ENCODE measurements around the gene EXPH5. TPM values are rescaled to one million over a fixed set of nuclear protein-coding genes. Genes with fewer than 3 reads are reported as not detected.

Gene EXPH5
- total RNA-seq, 2 donors from 2014 or later = 2.4 to 6.0 TPM

DNA sequence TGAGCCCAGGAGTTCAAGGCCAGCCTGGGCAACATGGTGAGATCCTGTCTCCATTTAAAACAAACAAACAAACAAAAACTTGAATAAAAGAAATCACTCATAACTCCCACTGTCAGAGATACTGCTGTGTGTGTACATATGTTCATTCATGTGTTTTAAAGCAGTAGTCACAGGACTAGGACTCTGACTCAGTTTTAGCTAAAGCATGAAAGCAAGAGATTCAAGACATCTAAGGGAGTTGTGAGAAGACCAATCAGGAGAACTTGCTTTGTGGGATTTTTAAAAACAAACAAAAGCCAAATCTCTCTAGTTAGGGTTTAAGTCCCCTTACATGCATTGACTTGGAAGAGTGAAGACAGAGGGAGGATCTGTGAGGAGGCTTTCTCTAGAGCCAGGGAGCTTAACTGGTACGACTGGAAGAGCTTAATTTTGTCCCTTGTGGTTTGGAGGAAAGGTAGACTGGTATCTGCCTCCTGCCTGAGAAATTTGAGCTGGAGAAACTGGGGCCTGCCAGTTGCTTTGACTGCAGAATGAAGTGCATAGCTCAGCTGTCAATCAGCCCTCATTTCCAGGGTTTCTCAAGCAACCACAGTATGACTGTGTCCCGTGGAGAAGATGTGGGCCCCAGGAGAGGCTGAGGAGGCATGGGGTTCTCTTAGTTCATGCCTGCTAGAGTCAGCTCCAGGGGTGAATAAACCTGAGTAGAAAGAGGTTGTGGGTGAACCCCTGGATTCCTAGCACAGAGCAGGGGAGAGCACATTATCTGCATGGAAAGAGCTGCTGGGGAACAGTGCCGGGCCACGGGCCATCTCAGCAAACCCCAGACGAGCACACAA, 30.6 kb downstream of the EXPH5 start:
- Mint-ChIP-seq H3K9me3 (no peaks in the 10 kb centered on the region), H3K4me3 (no peak overlapping the region), H3K36me3 (ENCODE audit: low read depth) (no peaks in the 10 kb centered on the region), H3K4me1 (peaks cover 8% of the 10 kb centered on the region), H3K27me3 (no peaks in the 10 kb centered on the region), H3K27ac (no peak overlapping the region)
- ATAC-seq (replicated peaks) = no peak

- no peaks in the 10 kb centered on the region for H3K27me3 Mint-ChIP-seq
- H3K36me3 Mint-ChIP-seq (ENCODE audit: low read depth) = no peaks in the 10 kb centered on the region
- no peak overlapping the region for H3K27ac Mint-ChIP-seq
- peaks cover 8% of the 10 kb centered on the region for H3K4me1 Mint-ChIP-seq
- no peak overlapping the region for H3K4me3 Mint-ChIP-seq
- no peaks in the 10 kb centered on the region for H3K9me3 Mint-ChIP-seq
- ATAC-seq (replicated peaks) = no peak
These were observed 32.0 kb downstream of the EXPH5 start for GRCh38 chr11:108561535-108561991.

GRCh38 chr11:108559904-108560303, 33.7 kb downstream of the EXPH5 start:
- H3K4me3 Mint-ChIP-seq = no peak overlapping the region
- no peaks in the 10 kb centered on the region for H3K9me3 Mint-ChIP-seq
- no peaks in the 10 kb centered on the region for H3K36me3 Mint-ChIP-seq (ENCODE audit: low read depth)
- ATAC-seq (replicated peaks) = no peak
- no peaks in the 10 kb centered on the region for H3K27me3 Mint-ChIP-seq
- H3K27ac Mint-ChIP-seq = no peak overlapping the region
- H3K4me1 Mint-ChIP-seq = peaks cover 8% of the 10 kb centered on the region

GRCh38 chr11:108559340-108559739, 34.2 kb downstream of the EXPH5 start:
- Mint-ChIP-seq H3K9me3 (no peaks in the 10 kb centered on the region), H3K27ac (no peak overlapping the region), H3K4me1 (peaks cover 8% of the 10 kb centered on the region), H3K4me3 (no peak overlapping the region), H3K27me3 (no peaks in the 10 kb centered on the region), H3K36me3 (ENCODE audit: low read depth) (no peaks in the 10 kb centered on the region)
- ATAC-seq (replicated peaks) = no peak

DNA sequence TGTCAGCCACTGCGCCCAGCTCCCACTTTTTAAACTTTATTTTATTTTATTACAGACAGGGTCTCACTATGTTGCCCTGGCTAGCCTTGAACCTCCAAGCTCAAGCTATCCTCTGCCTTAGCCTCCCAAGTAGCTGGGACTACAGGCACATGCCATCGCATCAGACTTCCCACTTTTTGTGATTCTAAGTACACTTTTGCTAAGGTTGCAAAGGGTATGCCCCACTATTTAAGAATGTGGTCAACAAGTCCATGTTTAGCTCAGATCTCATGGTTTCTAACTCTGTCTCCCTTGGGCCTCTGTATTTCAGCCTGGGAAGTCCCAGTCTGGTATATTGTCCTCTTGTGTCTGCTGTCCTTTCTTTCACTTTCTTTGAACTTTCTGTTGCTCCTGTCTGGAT, 35.3 kb downstream of the EXPH5 start:
- H3K27me3 Mint-ChIP-seq = no peaks in the 10 kb centered on the region
- peaks cover 8% of the 10 kb centered on the region for H3K4me1 Mint-ChIP-seq
- H3K9me3 Mint-ChIP-seq = no peaks in the 10 kb centered on the region
- no peak overlapping the region for H3K4me3 Mint-ChIP-seq
- no peaks in the 10 kb centered on the region for H3K36me3 Mint-ChIP-seq (ENCODE audit: low read depth)
- ATAC-seq (replicated peaks) = no peak
- H3K27ac Mint-ChIP-seq = no peak overlapping the region

- ATAC-seq (replicated peaks) = no peak
- peaks cover 3% of the 10 kb centered on the region for H3K27me3 Mint-ChIP-seq
- no peaks in the 10 kb centered on the region for H3K9me3 Mint-ChIP-seq
- H3K4me3 Mint-ChIP-seq = no peak overlapping the region
- H3K4me1 Mint-ChIP-seq = peaks cover 8% of the 10 kb centered on the region
- no peak overlapping the region for H3K27ac Mint-ChIP-seq
- no peaks in the 10 kb centered on the region for H3K36me3 Mint-ChIP-seq (ENCODE audit: low read depth)
These were observed 37.5 kb downstream of the EXPH5 start for GRCh38 chr11:108556019-108556418.

DNA sequence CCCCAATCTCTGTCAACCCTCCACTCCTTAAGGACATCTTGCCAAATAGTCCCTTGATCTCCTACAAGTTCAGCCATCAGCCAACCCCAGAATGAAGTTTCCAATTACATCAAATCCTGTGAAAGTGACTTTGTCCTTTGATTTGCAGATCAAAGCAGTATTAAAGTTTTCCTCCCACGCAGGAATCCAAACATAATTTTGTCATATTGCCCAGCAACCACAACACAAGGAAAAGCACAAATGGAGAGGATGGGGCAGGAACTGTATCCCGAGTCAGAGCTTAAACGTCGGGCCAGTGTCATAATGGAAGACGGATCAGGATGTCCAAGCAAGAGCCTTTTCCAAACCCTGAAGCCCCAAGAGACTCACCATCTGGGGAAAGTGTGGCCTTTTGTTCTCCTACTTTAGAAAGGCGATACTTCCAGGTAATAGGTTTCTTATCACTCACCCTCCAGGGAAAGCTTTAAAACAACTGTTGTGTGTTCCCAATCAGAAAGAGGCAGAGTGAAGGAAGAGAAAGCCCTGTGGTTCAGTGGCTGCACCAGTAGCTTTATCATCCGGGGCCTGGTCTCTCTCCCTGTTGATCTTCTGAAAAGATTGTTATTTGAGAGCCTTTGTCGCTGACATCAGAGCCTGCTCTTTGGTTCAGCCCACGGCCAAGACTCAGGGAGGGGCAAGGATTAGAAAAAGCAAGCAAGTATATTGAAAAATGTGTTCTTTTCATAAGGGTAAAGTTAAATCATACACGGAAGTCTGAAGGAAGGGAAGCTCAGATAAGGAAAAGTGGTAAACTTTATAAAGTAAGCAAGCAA, 41.7 kb downstream of the EXPH5 start:
- no peak for ATAC-seq (replicated peaks)
- peaks cover 3% of the 10 kb centered on the region for H3K27me3 Mint-ChIP-seq
- H3K36me3 Mint-ChIP-seq (ENCODE audit: low read depth) = no peaks in the 10 kb centered on the region
- H3K4me3 Mint-ChIP-seq = no peak overlapping the region
- no peak overlapping the region for H3K27ac Mint-ChIP-seq
- no peaks in the 10 kb centered on the region for H3K9me3 Mint-ChIP-seq
- no peaks in the 10 kb centered on the region for H3K4me1 Mint-ChIP-seq

GRCh38 chr11:108549319-108549885, 44.2 kb downstream of the EXPH5 start:
- Mint-ChIP-seq H3K27me3 (peaks cover 3% of the 10 kb centered on the region), H3K4me3 (no peak overlapping the region), H3K36me3 (ENCODE audit: low read depth) (no peaks in the 10 kb centered on the region), H3K9me3 (no peaks in the 10 kb centered on the region), H3K4me1 (no peaks in the 10 kb centered on the region), H3K27ac (no peak overlapping the region)
- no peak for ATAC-seq (replicated peaks)

DNA sequence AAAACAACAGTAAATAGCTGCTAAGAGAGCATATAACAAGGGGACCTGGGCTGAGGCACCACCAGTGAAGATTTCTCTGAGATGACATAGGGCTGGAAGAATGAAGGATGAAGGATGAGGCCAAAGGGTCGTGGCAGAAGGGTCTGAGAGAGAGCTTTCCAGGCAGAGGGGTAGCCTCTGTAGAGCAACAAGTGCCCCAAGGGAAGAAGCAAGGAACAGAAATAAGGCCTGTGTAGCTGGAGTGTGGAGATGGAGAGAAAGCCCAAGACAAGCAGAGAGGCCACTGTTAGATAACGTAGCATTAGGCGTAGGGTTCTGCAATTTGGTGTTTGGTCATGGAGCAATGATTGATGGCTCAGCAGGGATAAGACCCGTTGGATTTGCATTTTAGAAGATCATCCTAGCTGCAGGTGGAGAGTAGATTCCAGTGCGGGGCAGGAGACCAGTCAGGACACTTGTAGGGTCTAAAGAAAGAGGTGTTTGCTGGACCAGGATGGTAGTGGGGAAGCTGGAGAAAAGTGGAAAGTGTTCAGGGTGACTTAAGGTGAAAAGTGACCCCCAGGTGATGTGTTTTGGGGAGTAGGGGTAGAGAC, 47.6 kb downstream of the EXPH5 start:
- no peaks in the 10 kb centered on the region for H3K4me1 Mint-ChIP-seq
- no peak for ATAC-seq (replicated peaks)
- H3K27me3 Mint-ChIP-seq = no peaks in the 10 kb centered on the region
- no peaks in the 10 kb centered on the region for H3K36me3 Mint-ChIP-seq (ENCODE audit: low read depth)
- H3K9me3 Mint-ChIP-seq = no peaks in the 10 kb centered on the region
- H3K4me3 Mint-ChIP-seq = no peak overlapping the region
- H3K27ac Mint-ChIP-seq = no peak overlapping the region

- Mint-ChIP-seq H3K27me3 (no peaks in the 10 kb centered on the region), H3K27ac (no peak overlapping the region), H3K4me3 (no peak overlapping the region), H3K36me3 (ENCODE audit: low read depth) (no peaks in the 10 kb centered on the region), H3K4me1 (no peaks in the 10 kb centered on the region), H3K9me3 (no peaks in the 10 kb centered on the region)
- ATAC-seq (replicated peaks) = no peak
These were observed 50.1 kb downstream of the EXPH5 start for GRCh38 chr11:108543316-108543964.

DNA sequence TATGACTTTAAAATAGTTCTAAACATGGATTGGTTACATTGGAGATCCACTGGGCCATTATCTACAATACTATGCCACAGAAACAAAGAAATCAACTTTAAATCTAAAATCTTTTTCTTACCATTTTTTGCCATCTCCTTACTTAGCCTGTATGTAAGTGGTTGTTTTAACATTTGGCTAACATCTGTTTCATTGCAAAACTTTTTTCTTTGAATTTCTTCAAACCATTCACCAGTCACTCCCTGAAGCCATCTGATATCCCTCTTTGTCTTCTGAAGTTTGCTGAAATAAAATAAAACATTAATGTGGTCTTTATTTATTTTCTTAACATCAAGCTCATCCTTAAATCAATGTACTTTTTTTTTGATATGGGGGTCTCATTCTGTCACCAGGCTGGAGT, 52.0 kb downstream of the EXPH5 start:
- Mint-ChIP-seq H3K4me3 (no peak overlapping the region), H3K27me3 (no peaks in the 10 kb centered on the region), H3K9me3 (no peaks in the 10 kb centered on the region), H3K4me1 (no peaks in the 10 kb centered on the region), H3K36me3 (ENCODE audit: low read depth) (no peaks in the 10 kb centered on the region), H3K27ac (no peak overlapping the region)
- ATAC-seq (replicated peaks) = no peak

- H3K27me3 Mint-ChIP-seq = no peaks in the 10 kb centered on the region
- no peak for ATAC-seq (replicated peaks)
- no peaks in the 10 kb centered on the region for H3K9me3 Mint-ChIP-seq
- no peaks in the 10 kb centered on the region for H3K36me3 Mint-ChIP-seq (ENCODE audit: low read depth)
- H3K4me1 Mint-ChIP-seq = no peaks in the 10 kb centered on the region
- no peak overlapping the region for H3K27ac Mint-ChIP-seq
- no peak overlapping the region for H3K4me3 Mint-ChIP-seq
These were observed 55.1 kb downstream of the EXPH5 start for GRCh38 chr11:108538502-108538901.

- Mint-ChIP-seq H3K4me3 (no peak overlapping the region), H3K4me1 (no peaks in the 10 kb centered on the region), H3K27ac (no peak overlapping the region), H3K9me3 (no peaks in the 10 kb centered on the region), H3K27me3 (no peaks in the 10 kb centered on the region), H3K36me3 (ENCODE audit: low read depth) (no peaks in the 10 kb centered on the region)
- ATAC-seq (replicated peaks) = no peak
These were observed 55.5 kb downstream of the EXPH5 start for GRCh38 chr11:108538022-108538424.

GRCh38 chr11:108536783-108537182, 56.8 kb downstream of the EXPH5 start:
- Mint-ChIP-seq H3K27ac (no peak overlapping the region), H3K27me3 (no peaks in the 10 kb centered on the region), H3K36me3 (ENCODE audit: low read depth) (no peaks in the 10 kb centered on the region), H3K4me3 (no peak overlapping the region), H3K9me3 (no peaks in the 10 kb centered on the region), H3K4me1 (no peaks in the 10 kb centered on the region)
- ATAC-seq (replicated peaks) = no peak
